Nephron progenitor cell (in vitro differentiated cells): Measurements from ENCODE around the gene MANBA.

Source experiments
- DNase-seq: peaks from one replicate; pipeline ENCODE4 v3.0.0; 2021
- H3K27ac Mint-ChIP-seq: 2 replicates; pipeline ENCODE4 v1.8.0; 2021; ENCODE audit warnings: mild to moderate bottlenecking, moderate library complexity, mixed read lengths
- H3K27me3 Mint-ChIP-seq: 2 replicates; pipeline ENCODE4 v1.8.0; 2021; ENCODE audit warnings: mild to moderate bottlenecking, low read depth, mixed read lengths; ENCODE audit not compliant: poor library complexity
- H3K36me3 Mint-ChIP-seq: 2 replicates; pipeline ENCODE4 v1.8.0; 2021; ENCODE audit warnings: low read depth, mixed read lengths
- H3K4me1 Mint-ChIP-seq: 2 replicates; pipeline ENCODE4 v1.8.0; 2021; ENCODE audit warnings: mixed read lengths
- H3K4me3 Mint-ChIP-seq: 2 replicates; pipeline ENCODE4 v1.8.0; 2021; ENCODE audit warnings: mild to moderate bottlenecking, moderate library complexity, mixed read lengths
- H3K9me3 Mint-ChIP-seq: 2 replicates; pipeline ENCODE4 v1.8.0; 2021; ENCODE audit warnings: mild to moderate bottlenecking, moderate library complexity, mixed read lengths
- TF ChIP-seq, protein P1 (sequence below): fragments of 200-600 bp; sonication (generic); IDR thresholded peaks from 2 replicates; pipeline ENCODE4 v1.5.0; 2021; ENCODE audit warnings: antibody characterized with exemption

MANBA gene

GRCh38 chr4:102779204-102779603, 18.4 kb upstream of the MANBA start:
- no peak overlapping the region for H3K27ac Mint-ChIP-seq
- TF ChIP-seq, protein P1, sequence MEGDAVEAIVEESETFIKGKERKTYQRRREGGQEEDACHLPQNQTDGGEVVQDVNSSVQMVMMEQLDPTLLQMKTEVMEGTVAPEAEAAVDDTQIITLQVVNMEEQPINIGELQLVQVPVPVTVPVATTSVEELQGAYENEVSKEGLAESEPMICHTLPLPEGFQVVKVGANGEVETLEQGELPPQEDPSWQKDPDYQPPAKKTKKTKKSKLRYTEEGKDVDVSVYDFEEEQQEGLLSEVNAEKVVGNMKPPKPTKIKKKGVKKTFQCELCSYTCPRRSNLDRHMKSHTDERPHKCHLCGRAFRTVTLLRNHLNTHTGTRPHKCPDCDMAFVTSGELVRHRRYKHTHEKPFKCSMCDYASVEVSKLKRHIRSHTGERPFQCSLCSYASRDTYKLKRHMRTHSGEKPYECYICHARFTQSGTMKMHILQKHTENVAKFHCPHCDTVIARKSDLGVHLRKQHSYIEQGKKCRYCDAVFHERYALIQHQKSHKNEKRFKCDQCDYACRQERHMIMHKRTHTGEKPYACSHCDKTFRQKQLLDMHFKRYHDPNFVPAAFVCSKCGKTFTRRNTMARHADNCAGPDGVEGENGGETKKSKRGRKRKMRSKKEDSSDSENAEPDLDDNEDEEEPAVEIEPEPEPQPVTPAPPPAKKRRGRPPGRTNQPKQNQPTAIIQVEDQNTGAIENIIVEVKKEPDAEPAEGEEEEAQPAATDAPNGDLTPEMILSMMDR = no peak

GRCh38 chr4:102778720-102779119, 18.0 kb upstream of the MANBA start:
- peaks cover 5% of the 10 kb centered on the region for H3K4me1 Mint-ChIP-seq
- H3K4me3 Mint-ChIP-seq = no peak overlapping the region
- TF ChIP-seq, protein P1 = no peak
- H3K36me3 Mint-ChIP-seq = no peaks in the 10 kb centered on the region
- no peak overlapping the region for H3K27ac Mint-ChIP-seq
- H3K27me3 Mint-ChIP-seq = peaks cover 15% of the 10 kb centered on the region
- H3K9me3 Mint-ChIP-seq = no peaks in the 10 kb centered on the region
- no peak for DNase-seq

More at GRCh38 chr4:102779204-102779603, 18.4 kb upstream of the MANBA start:
- Mint-ChIP-seq H3K9me3 (no peaks in the 10 kb centered on the region), H3K4me3 (no peak overlapping the region), H3K36me3 (no peaks in the 10 kb centered on the region), H3K4me1 (peaks cover 5% of the 10 kb centered on the region), H3K27me3 (peaks cover 15% of the 10 kb centered on the region)
- DNase-seq = no peak

DNA sequence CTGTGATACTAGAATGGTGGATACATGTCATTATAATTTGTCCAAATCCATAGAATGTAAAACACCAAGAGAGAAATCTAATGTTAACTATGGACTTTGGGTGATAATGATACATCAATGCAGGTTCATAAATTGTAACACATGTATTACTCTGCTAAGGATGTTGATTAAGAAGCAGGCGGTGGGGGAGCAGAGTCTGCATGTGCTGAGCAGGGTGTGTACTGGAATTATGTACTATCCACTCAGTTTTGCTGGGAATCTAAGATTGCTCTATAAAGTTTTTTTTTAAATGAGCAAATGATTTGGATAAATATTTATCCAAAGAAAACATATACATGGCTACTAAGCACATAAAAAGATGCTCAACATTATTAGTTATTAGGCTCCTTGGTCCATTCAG, 15.0 kb upstream of the MANBA start:
- Mint-ChIP-seq H3K27me3 (peaks cover 14% of the 10 kb centered on the region), H3K4me3 (no peak overlapping the region), H3K9me3 (no peaks in the 10 kb centered on the region), H3K4me1 (peaks cover 5% of the 10 kb centered on the region), H3K36me3 (no peaks in the 10 kb centered on the region), H3K27ac (no peak overlapping the region)
- TF ChIP-seq, protein P1 = no peak
- no peak for DNase-seq

DNA sequence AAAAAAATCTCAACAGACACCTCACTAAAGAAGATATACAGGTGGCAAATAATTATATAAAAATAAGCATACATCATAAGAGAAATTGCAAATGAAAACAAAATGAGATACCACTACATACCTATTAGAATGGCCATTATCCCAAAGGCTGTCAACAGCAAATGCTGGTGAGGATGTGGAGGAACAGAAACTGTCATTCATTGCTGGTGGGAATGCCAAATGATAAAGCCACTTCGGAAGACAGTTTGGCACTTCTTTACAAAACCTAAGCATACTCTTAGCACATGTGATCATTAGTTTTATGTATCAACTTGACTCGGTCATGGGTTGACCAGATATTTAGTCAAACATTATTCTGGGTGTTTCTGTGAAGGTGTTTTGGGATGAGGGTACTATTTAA, 13.5 kb upstream of the MANBA start:
- Mint-ChIP-seq H3K9me3 (no peaks in the 10 kb centered on the region), H3K27ac (no peak overlapping the region), H3K4me1 (peaks cover 5% of the 10 kb centered on the region), H3K36me3 (no peaks in the 10 kb centered on the region), H3K4me3 (no peak overlapping the region), H3K27me3 (peaks cover 16% of the 10 kb centered on the region)
- TF ChIP-seq, protein P1 = no peak
- no peak for DNase-seq

- H3K9me3 Mint-ChIP-seq = peaks cover 9% of the 10 kb centered on the region
- H3K4me1 Mint-ChIP-seq = no peaks in the 10 kb centered on the region
- H3K27ac Mint-ChIP-seq = no peak overlapping the region
- H3K36me3 Mint-ChIP-seq = no peaks in the 10 kb centered on the region
- no peak overlapping the region for H3K4me3 Mint-ChIP-seq
- no peak for DNase-seq
- H3K27me3 Mint-ChIP-seq = peaks cover 13% of the 10 kb centered on the region
- TF ChIP-seq, protein P1 = no peak
Measured at GRCh38 chr4:102772738-102773340, 12.1 kb upstream of the MANBA start.

DNA sequence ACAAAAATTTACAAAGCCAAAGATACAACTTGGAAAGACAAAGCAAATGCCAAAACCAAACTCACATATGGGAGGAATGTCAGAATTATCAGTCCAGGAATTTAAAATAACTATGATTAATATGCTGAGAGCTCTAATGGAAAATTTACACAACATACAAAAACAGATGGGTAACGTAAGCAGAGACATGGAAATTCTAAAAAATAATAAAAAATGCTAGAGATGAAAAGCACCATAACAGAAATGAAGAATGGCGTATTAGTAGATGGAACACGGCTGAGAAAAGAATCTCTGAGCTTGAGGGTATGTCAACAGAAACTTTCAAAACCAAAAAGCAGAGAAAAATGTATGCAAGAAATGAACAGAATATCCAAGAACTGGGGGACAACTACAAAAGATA, 4.1 kb upstream of the MANBA start:
- TF ChIP-seq, protein P1 = no peak
- peaks cover 39% of the 10 kb centered on the region for H3K27me3 Mint-ChIP-seq
- no peak overlapping the region for H3K27ac Mint-ChIP-seq
- H3K9me3 Mint-ChIP-seq = peaks cover 9% of the 10 kb centered on the region
- H3K4me1 Mint-ChIP-seq = peaks cover 13% of the 10 kb centered on the region
- no peak for DNase-seq
- H3K36me3 Mint-ChIP-seq = no peaks in the 10 kb centered on the region
- H3K4me3 Mint-ChIP-seq = no peak overlapping the region
